Fibroblast of lung (primary cell): ENCODE data around the gene DAAM1.

ENCODE experiments used
- CTCF ChIP-seq, 2 donors: IDR thresholded peaks in 1 of 2; conservative IDR thresholded peaks in 1 of 2; 1 replicate in 1 of 2; 2 replicates in 1 of 2; pipeline ENCODE4 v1.5.1; 2011 to 2012; ENCODE audit warnings: low read length in 2 of 2, control low read depth in 1 of 2, inconsistent platforms in 1 of 2, low read depth in 1 of 2, mild to moderate bottlenecking in 1 of 2
- EZH2 ChIP-seq: IDR thresholded peaks from 2 replicates; pipeline ENCODE4 v1.5.1; 2012; ENCODE audit warnings: low read length, control low read depth, mild to moderate bottlenecking; ENCODE audit errors: missing control alignments

GRCh38 chr14:59303216-59303615 lies 114.7 kb downstream of the DAAM1 start:
- no peak for TF ChIP-seq EZH2
- TF ChIP-seq CTCF (conservative IDR thresholded peaks at IDR 0.05 in 1 of 2, IDR thresholded peaks at IDR 0.05 in 1 of 2; ENCODE audit: low read depth in 1 of 2, low read length in 2 of 2) = no peak
